Mesenchymal stem cell (in vitro differentiated cells and primary cell): Measurements from ENCODE around the gene KRT24.

Experiments used
- DNase-seq: peaks from one replicate; pipeline ENCODE4 v3.0.0-alpha.2; 2013
- H2AFZ ChIP-seq: one replicate; pipeline ENCODE4 v1.6.1; 2013; ENCODE audit warnings: low read depth, mild to moderate bottlenecking, control low read depth, inconsistent platforms, low read length, moderate library complexity
- H2AK5ac ChIP-seq: 2 replicates; pipeline ENCODE4 v1.6.1; 2013; ENCODE audit warnings: low read length, moderate library complexity, mild to moderate bottlenecking, inconsistent platforms; ENCODE audit not compliant: severe bottlenecking
- H2BK120ac ChIP-seq: one replicate; pipeline ENCODE4 v1.6.1; 2013; ENCODE audit warnings: low read depth, mild to moderate bottlenecking, inconsistent platforms, low read length, moderate library complexity
- H2BK12ac ChIP-seq, 2 experiments: one replicate each; pipeline ENCODE4 v1.6.1; 2013; ENCODE audit warnings: inconsistent platforms in 2 of 2, low read length in 2 of 2, mild to moderate bottlenecking in 2 of 2, moderate library complexity in 2 of 2, control low read depth in 1 of 2
- H2BK15ac ChIP-seq: one replicate; pipeline ENCODE4 v1.6.1; 2013; ENCODE audit warnings: mild to moderate bottlenecking, low read depth, inconsistent platforms; ENCODE audit not compliant: poor library complexity, severe bottlenecking
- H2BK5ac ChIP-seq: 2 replicates; pipeline ENCODE4 v1.6.1; 2013; ENCODE audit warnings: low read depth, mild to moderate bottlenecking, low read length, control low read depth, inconsistent platforms; ENCODE audit not compliant: poor library complexity, severe bottlenecking
- H3K14ac ChIP-seq, 2 experiments: one replicate each; pipeline ENCODE4 v1.6.1; 2013; ENCODE audit warnings: inconsistent platforms in 2 of 2, low read length in 2 of 2, control low read depth in 1 of 2, mild to moderate bottlenecking in 1 of 2, moderate library complexity in 1 of 2
- H3K18ac ChIP-seq, 2 experiments: one replicate each; pipeline ENCODE4 v1.6.1; 2013; ENCODE audit warnings: inconsistent platforms in 2 of 2, low read length in 2 of 2, control low read depth in 1 of 2, low read depth in 1 of 2, mild to moderate bottlenecking in 1 of 2
- H3K23ac ChIP-seq, 2 experiments: one replicate each; pipeline ENCODE4 v1.6.1; 2013; ENCODE audit warnings: inconsistent platforms in 2 of 2, low read length in 2 of 2, mild to moderate bottlenecking in 2 of 2, moderate library complexity in 2 of 2, control low read depth in 1 of 2
- H3K27ac ChIP-seq: 2 replicates; pipeline ENCODE4 v1.5.1; 2013; ENCODE audit warnings: mild to moderate bottlenecking, moderate library complexity, low read length, control low read depth, inconsistent platforms; ENCODE audit not compliant: poor library complexity, severe bottlenecking
- H3K27me3 ChIP-seq, 2 experiments: 2 replicates each; pipeline versions ENCODE4 v1.6.1 to v1.7.0; 2013; ENCODE audit warnings: low read length in 2 of 2, mild to moderate bottlenecking in 2 of 2, moderate library complexity in 2 of 2, control low read depth in 1 of 2, inconsistent platforms in 1 of 2; ENCODE audit not compliant: control insufficient read depth in 1 of 2, insufficient read depth in 1 of 2
- H3K36me3 ChIP-seq, 2 experiments: 2 replicates each; pipeline versions ENCODE4 v1.6.1 to v1.7.0; 2013; ENCODE audit warnings: low read length in 2 of 2, control low read depth in 1 of 2, inconsistent platforms in 1 of 2, low read depth in 1 of 2, mild to moderate bottlenecking in 1 of 2; ENCODE audit not compliant: insufficient read depth in 2 of 2, control insufficient read depth in 1 of 2
- H3K4ac ChIP-seq, 2 experiments: one replicate each; pipeline ENCODE4 v1.6.1; 2013; ENCODE audit warnings: inconsistent platforms in 2 of 2, low read length in 2 of 2, mild to moderate bottlenecking in 2 of 2, moderate library complexity in 2 of 2, control low read depth in 1 of 2, low read depth in 1 of 2
- H3K4me1 ChIP-seq: 2 replicates; pipeline ENCODE4 v1.6.1; 2013; ENCODE audit warnings: low read depth, low read length, control low read depth; ENCODE audit not compliant: control insufficient read depth, insufficient read depth
- H3K4me2 ChIP-seq: 2 replicates; pipeline ENCODE4 v1.6.1; 2013; ENCODE audit warnings: low read length, mild to moderate bottlenecking, inconsistent platforms; ENCODE audit not compliant: poor library complexity, severe bottlenecking
- H3K4me3 ChIP-seq, 2 experiments: 2 replicates each; pipeline versions ENCODE4 v1.5.1 to v1.7.0; 2013; ENCODE audit warnings: low read length in 2 of 2, mild to moderate bottlenecking in 2 of 2, control low read depth in 1 of 2, low read depth in 1 of 2; ENCODE audit not compliant: insufficient read depth in 1 of 2
- H3K79me1 ChIP-seq: replicated peaks from 2 replicates; pipeline ENCODE4 v1.6.1; 2013; ENCODE audit warnings: mild to moderate bottlenecking, control low read depth, low read length, inconsistent platforms; ENCODE audit not compliant: poor library complexity, severe bottlenecking
- H3K9ac ChIP-seq: 2 replicates; pipeline ENCODE4 v1.7.0; 2013; ENCODE audit warnings: mild to moderate bottlenecking, low read length, moderate library complexity
- H3K9me3 ChIP-seq: 2 replicates; pipeline ENCODE4 v1.7.0; 2013; ENCODE audit warnings: mild to moderate bottlenecking, low read length; ENCODE audit not compliant: control insufficient read depth
- H4K8ac ChIP-seq: one replicate; pipeline ENCODE4 v1.6.1; 2013; ENCODE audit warnings: inconsistent platforms, mild to moderate bottlenecking, low read length, moderate library complexity
- H4K91ac ChIP-seq: one replicate; pipeline ENCODE4 v1.6.1; 2013; ENCODE audit warnings: mild to moderate bottlenecking, low read length, inconsistent platforms
- WGBS: methylation state at CpG from one replicate; pipeline ENCODE4 v1.1.7; 2013; ENCODE audit warnings: mixed read lengths; 5-methylcytosine and 5-hydroxymethylcytosine counted together

KRT24 gene

DNA sequence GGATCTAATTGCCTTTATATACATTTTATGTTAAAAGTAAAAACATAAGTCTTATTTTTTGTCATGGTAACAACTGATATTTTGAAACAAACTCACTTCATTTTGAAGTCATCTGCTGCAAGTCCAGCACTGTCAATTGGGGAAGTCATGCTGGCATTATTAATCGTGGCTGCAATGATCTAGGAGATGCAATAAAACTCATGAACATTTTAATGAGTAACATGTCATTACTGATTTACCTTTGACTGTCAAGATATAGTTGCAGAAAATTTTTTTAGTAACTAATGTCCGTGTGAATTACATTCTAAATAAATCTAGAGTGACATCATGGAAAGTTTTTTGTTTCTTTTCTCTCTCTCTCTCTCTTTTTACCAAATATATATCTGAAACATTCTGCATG lies 17.3 kb upstream of the KRT24 start:
- peaks cover 11% of the 10 kb centered on the region for H3K4me1 ChIP-seq
- no peaks in the 10 kb centered on the region for H3K27me3 ChIP-seq
- no peak overlapping the region for H3K4ac ChIP-seq
- no peak for DNase-seq
- peaks cover 0 to 3% of the 10 kb centered on the region in 2 experiments for H3K36me3 ChIP-seq
- H4K8ac ChIP-seq = no peak overlapping the region
- H3K18ac ChIP-seq = no peak overlapping the region
- no peak overlapping the region for H2BK12ac ChIP-seq
- H2BK5ac ChIP-seq = no peak overlapping the region
- H2AK5ac ChIP-seq = no peak overlapping the region
- no peaks in the 10 kb centered on the region for H3K9me3 ChIP-seq
- no peak overlapping the region for H3K23ac ChIP-seq
- H3K79me1 ChIP-seq = no peaks in the 10 kb centered on the region
- no peak overlapping the region for H4K91ac ChIP-seq
- H2AFZ ChIP-seq = no peak overlapping the region
- no peak overlapping the region for H3K4me3 ChIP-seq
- no peak overlapping the region for H2BK120ac ChIP-seq
- H3K4me2 ChIP-seq = no peak overlapping the region
- peak overlapping the region; percentile 31 for H3K27ac ChIP-seq
- H3K14ac ChIP-seq = no peak overlapping the region
- no peak overlapping the region for H2BK15ac ChIP-seq
- H3K9ac ChIP-seq = no peak overlapping the region
- WGBS = no CpG with 5 or more reads among the region's 2 CpGs

DNA sequence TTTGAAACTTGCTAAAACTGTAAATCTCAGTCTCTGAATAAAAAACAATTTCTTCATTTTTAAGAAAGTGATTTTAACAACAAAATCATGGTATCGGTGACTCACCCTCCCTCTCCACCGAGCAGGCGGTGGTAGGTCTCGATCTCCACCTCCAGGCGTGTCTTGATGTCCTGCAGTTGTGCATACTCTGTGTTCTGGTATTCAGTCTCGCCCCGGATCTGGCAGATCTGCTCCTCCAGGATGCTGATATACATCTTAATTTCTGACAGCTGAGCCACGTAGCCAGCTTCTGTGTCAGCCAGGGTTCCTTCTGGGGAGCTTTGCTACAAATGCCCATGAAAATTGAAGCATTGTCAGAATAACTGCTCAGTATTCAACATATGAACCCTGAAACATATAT lies 15.4 kb upstream of the KRT24 start:
- Histone ChIP-seq H3K4me3 (peak overlapping the region in 1 of 2 experiments; percentile 9), H3K9ac (peak overlapping the region; percentile 29), H3K27ac (peak overlapping the region; percentile 21), H3K18ac (no peak overlapping the region), H3K4me2 (no peak overlapping the region), H2AFZ (no peak overlapping the region), H3K4me1 (peaks cover 11% of the 10 kb centered on the region), H3K79me1 (no peaks in the 10 kb centered on the region), H4K8ac (no peak overlapping the region), H2BK12ac (no peak overlapping the region), H2BK120ac (no peak overlapping the region), H3K23ac (no peak overlapping the region), H3K27me3 (no peaks in the 10 kb centered on the region), H3K4ac (no peak overlapping the region), H2BK5ac (no peak overlapping the region), H2BK15ac (no peak overlapping the region), H2AK5ac (no peak overlapping the region), H3K14ac (no peak overlapping the region), H3K9me3 (no peaks in the 10 kb centered on the region), H3K36me3 (peaks cover 0 to 3% of the 10 kb centered on the region in 2 experiments), H4K91ac (no peak overlapping the region)
- DNase-seq = no peak
- WGBS = 65% methylated on average over 8 of the region's 8 CpGs

DNA sequence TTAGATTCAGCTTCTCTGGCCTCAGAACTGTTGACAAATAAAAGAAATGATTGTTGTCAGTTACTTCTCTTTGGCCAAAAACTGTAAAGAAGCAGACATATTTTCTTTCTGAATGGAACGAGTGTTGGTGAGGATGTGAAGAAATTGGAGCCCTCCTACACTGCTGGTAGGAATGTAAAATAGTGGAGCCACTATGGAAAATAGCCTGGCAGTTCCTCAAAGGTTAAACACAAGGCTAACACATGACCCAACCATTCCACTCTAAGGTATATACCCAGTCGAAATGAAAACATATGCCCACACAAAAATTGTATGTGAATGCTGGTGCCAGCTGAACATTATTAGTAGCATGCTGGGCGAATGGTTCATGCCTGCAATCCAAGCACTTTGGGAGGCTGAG lies 14.2 kb upstream of the KRT24 start:
- Histone ChIP-seq H3K9ac (no peak overlapping the region), H2AFZ (no peak overlapping the region), H2BK12ac (no peak overlapping the region), H2BK120ac (no peak overlapping the region), H3K27me3 (no peaks in the 10 kb centered on the region), H3K9me3 (no peaks in the 10 kb centered on the region), H3K79me1 (no peaks in the 10 kb centered on the region), H4K91ac (no peak overlapping the region), H2BK15ac (no peak overlapping the region), H2BK5ac (no peak overlapping the region), H3K4me3 (no peak overlapping the region), H2AK5ac (no peak overlapping the region), H3K4me1 (peaks cover 11% of the 10 kb centered on the region), H3K14ac (no peak overlapping the region), H3K4ac (no peak overlapping the region), H3K4me2 (no peak overlapping the region), H4K8ac (no peak overlapping the region), H3K27ac (no peak overlapping the region), H3K23ac (no peak overlapping the region), H3K18ac (no peak overlapping the region), H3K36me3 (peaks cover 0 to 3% of the 10 kb centered on the region in 2 experiments)
- no peak for DNase-seq
- WGBS = 62% methylated on average over 2 of the region's 3 CpGs

DNA sequence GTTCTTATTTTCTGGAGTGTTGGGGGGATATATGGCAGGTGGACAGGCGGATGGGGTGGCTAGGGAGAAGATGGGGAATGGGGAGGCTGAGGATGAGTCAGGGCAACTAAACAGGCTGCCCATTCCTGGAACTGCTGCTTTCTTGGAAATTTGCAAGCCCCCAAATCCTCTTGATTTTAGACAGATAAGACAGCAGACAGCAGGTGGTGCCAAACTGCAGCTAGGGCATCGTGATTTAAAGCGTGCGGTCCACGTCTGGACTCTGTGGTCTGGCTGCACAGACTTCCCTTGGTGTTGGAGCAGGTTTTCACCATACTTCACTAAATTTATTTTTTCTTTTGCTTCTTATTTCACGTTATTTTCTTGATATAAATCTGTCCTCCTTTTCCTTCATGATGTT lies 10.9 kb upstream of the KRT24 start:
- H3K4ac ChIP-seq = no peak overlapping the region
- 90% methylated on average over 5 of the region's 6 CpGs for WGBS
- no peak overlapping the region for H4K91ac ChIP-seq

More for the DNA sequence above, 10.9 kb upstream of the KRT24 start:
- no peak for DNase-seq
- no peaks in the 10 kb centered on the region for H3K79me1 ChIP-seq
- H3K4me3 ChIP-seq = no peak overlapping the region
- no peak overlapping the region for H3K18ac ChIP-seq
- peaks cover 3% of the 10 kb centered on the region for H3K4me1 ChIP-seq
- H3K23ac ChIP-seq = no peak overlapping the region
- no peak overlapping the region for H2BK15ac ChIP-seq
- no peak overlapping the region for H2BK5ac ChIP-seq
- H3K36me3 ChIP-seq = peaks cover 0 to 3% of the 10 kb centered on the region in 2 experiments
- no peaks in the 10 kb centered on the region for H3K9me3 ChIP-seq
- no peak overlapping the region for H3K27ac ChIP-seq
- no peak overlapping the region for H3K4me2 ChIP-seq
- peak overlapping the region; percentile 42 for H2AK5ac ChIP-seq
- H3K9ac ChIP-seq = no peak overlapping the region
- H2BK120ac ChIP-seq = no peak overlapping the region
- H4K8ac ChIP-seq = no peak overlapping the region
- no peaks in the 10 kb centered on the region for H3K27me3 ChIP-seq
- H2BK12ac ChIP-seq = no peak overlapping the region
- no peak overlapping the region for H2AFZ ChIP-seq
- no peak overlapping the region for H3K14ac ChIP-seq
